ENCODE data around the gene NCOA4.
"Not testable (repeated sequence)": the region's sequence is repeated elsewhere in the genome, so short reads cannot be mapped to it uniquely, and the experiment has no call there.

The NCOA4 gene

DNA sequence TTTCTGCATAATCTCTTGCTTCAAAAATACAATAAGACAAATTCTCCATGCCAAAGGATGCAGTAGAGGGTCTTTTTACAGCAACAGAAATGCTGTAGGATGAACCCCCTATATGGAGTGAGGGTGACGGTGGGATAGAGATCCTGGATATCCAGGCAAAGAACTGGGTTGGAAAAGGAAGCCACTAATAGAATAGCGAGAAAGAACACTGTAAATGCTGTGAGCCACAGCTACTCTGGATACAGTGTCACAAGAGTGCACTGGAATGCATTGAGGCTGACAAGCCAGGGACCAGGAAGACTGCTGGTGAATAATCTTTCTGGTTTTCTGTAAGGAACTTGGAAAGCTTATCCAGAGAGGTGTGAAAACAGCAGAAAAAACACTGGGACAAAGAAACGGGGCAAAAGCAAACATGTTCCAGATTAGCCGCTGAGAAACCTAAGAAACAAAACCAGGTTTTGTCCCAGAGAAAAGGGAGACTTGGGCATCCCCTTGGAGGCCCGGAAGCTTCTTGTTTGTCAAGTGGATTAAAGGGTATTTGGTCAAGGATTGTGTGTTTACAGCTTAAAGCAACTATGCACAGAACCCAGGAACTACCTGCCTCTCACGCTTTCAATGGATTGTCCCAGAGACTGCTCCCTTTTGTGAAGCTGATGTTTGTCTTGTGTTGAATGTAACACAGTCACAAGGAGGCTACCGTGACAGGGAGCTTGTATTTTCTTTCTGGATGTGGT, 21.8 kb upstream of the NCOA4 start:
- H3K4me3 ChIP-seq (ENCODE audit: low read depth, low read length), result no peak overlapping the region
- TF ChIP-seq CTCF (conservative IDR thresholded peaks at IDR 0.05; ENCODE audit: low read depth, low read length), result no peak

GRCh38 chr10:46050941-46051623, 20.7 kb upstream of the NCOA4 start:
- no peak for DNase-seq (ENCODE audit: low read depth)
- TF ChIP-seq CTCF (conservative IDR thresholded peaks at IDR 0.05; ENCODE audit: low read depth, low read length), result no peak

More for the DNA sequence above, 21.8 kb upstream of the NCOA4 start:
- no peak for DNase-seq (ENCODE audit: low read depth)

GRCh38 chr10:46049497-46049831, 19.0 kb upstream of the NCOA4 start:
- not testable (repeated sequence) for DNase-seq (ENCODE audit: low read depth); H3K4me3 ChIP-seq (ENCODE audit: low read depth, low read length)

More at GRCh38 chr10:46050941-46051623, 20.7 kb upstream of the NCOA4 start:
- H3K4me3 ChIP-seq (ENCODE audit: low read depth, low read length), result no peak overlapping the region

GRCh38 chr10:46048152-46048551, 17.7 kb upstream of the NCOA4 start:
- TF ChIP-seq CTCF (conservative IDR thresholded peaks at IDR 0.05; ENCODE audit: low read depth, low read length), result no peak
- no peak for DNase-seq (ENCODE audit: low read depth)
- no peak overlapping the region for H3K4me3 ChIP-seq (ENCODE audit: low read depth, low read length)

- no peak for DNase-seq (ENCODE audit: low read depth)
- no peak for TF ChIP-seq CTCF (conservative IDR thresholded peaks at IDR 0.05; ENCODE audit: low read depth, low read length)
- H3K4me3 ChIP-seq (ENCODE audit: low read depth, low read length), result no peak within 1 kb of the TSS
Measured at GRCh38 chr10:46046261-46046660, 15.8 kb upstream of the NCOA4 start, which contains the start of gene MSMB. TSS of gene MSMB (minus strand) at chr10:46046269. CDS start at chr10:46046237, 32 bp downstream.

- H3K4me3 ChIP-seq (ENCODE audit: low read depth, low read length), result no peak overlapping the region
- TF ChIP-seq CTCF (conservative IDR thresholded peaks at IDR 0.05; ENCODE audit: low read depth, low read length), result no peak
- DNase-seq (ENCODE audit: low read depth), result no peak
Measured at GRCh38 chr10:46042527-46042926, 12.1 kb upstream of the NCOA4 start.

- no peak for DNase-seq (ENCODE audit: low read depth)
- no peak overlapping the region for H3K4me3 ChIP-seq (ENCODE audit: low read depth, low read length)
- TF ChIP-seq CTCF (conservative IDR thresholded peaks at IDR 0.05; ENCODE audit: low read depth, low read length), result no peak
Measured at GRCh38 chr10:46040004-46040403, 9.6 kb upstream of the NCOA4 start.

Measured in choroid plexus epithelial cell (primary cell).